NCI-H69 (cell line): ENCODE data around the gene KCND3.

ENCODE experiments used
- DNase-seq: peaks from one replicate; lab custom pipeline; 2025; lab: John Stamatoyannopoulos, UW

KCND3 gene

GRCh38 chr1:111958851-111959250, 30.6 kb downstream of the KCND3 start:
- no peak for DNase-seq

- no peak for DNase-seq
Measured at GRCh38 chr1:111958075-111958474, 31.4 kb downstream of the KCND3 start.

GRCh38 chr1:111956155-111956771, 33.2 kb downstream of the KCND3 start:
- DNase-seq, result no peak

GRCh38 chr1:111955755-111956154, 33.7 kb downstream of the KCND3 start:
- DNase-seq, result no peak

- no peak for DNase-seq
Measured at GRCh38 chr1:111953797-111954196, 35.7 kb downstream of the KCND3 start.

- no peak for DNase-seq
Measured at GRCh38 chr1:111952125-111952657, 37.3 kb downstream of the KCND3 start.

GRCh38 chr1:111948209-111949171, 41.0 kb downstream of the KCND3 start:
- peak; percentile 55 for DNase-seq

GRCh38 chr1:111943846-111944749, 45.4 kb downstream of the KCND3 start:
- DNase-seq, result peak; percentile 66

- no peak for DNase-seq
Measured at GRCh38 chr1:111943066-111943465, 46.4 kb downstream of the KCND3 start.

- no peak for DNase-seq
Measured at GRCh38 chr1:111938536-111938935, 50.9 kb downstream of the KCND3 start.

- no peak for DNase-seq
Measured at GRCh38 chr1:111938123-111938522, 51.3 kb downstream of the KCND3 start.

- no peak for DNase-seq
Measured at GRCh38 chr1:111937147-111937725, 52.2 kb downstream of the KCND3 start.

GRCh38 chr1:111934106-111934852, 55.2 kb downstream of the KCND3 start:
- DNase-seq, result no peak

GRCh38 chr1:111930356-111930755, 59.1 kb downstream of the KCND3 start:
- DNase-seq, result no peak

GRCh38 chr1:111928531-111928930, 60.9 kb downstream of the KCND3 start:
- DNase-seq, result no peak

GRCh38 chr1:111927652-111928051, 61.8 kb downstream of the KCND3 start:
- DNase-seq, result no peak

- no peak for DNase-seq
Measured at GRCh38 chr1:111924786-111925185, 64.7 kb downstream of the KCND3 start.

GRCh38 chr1:111923766-111924165, 65.7 kb downstream of the KCND3 start:
- DNase-seq, result no peak

GRCh38 chr1:111921948-111922347, 67.5 kb downstream of the KCND3 start:
- no peak for DNase-seq

- peak; percentile 16 for DNase-seq
Measured at GRCh38 chr1:111920221-111921024, 69.0 kb downstream of the KCND3 start.
